ENCODE measurements around the gene CDK11B.
A peak's percentile ranks its signal among the peaks of the same experiment; 100 is the strongest.

Gene CDK11B

DNA sequence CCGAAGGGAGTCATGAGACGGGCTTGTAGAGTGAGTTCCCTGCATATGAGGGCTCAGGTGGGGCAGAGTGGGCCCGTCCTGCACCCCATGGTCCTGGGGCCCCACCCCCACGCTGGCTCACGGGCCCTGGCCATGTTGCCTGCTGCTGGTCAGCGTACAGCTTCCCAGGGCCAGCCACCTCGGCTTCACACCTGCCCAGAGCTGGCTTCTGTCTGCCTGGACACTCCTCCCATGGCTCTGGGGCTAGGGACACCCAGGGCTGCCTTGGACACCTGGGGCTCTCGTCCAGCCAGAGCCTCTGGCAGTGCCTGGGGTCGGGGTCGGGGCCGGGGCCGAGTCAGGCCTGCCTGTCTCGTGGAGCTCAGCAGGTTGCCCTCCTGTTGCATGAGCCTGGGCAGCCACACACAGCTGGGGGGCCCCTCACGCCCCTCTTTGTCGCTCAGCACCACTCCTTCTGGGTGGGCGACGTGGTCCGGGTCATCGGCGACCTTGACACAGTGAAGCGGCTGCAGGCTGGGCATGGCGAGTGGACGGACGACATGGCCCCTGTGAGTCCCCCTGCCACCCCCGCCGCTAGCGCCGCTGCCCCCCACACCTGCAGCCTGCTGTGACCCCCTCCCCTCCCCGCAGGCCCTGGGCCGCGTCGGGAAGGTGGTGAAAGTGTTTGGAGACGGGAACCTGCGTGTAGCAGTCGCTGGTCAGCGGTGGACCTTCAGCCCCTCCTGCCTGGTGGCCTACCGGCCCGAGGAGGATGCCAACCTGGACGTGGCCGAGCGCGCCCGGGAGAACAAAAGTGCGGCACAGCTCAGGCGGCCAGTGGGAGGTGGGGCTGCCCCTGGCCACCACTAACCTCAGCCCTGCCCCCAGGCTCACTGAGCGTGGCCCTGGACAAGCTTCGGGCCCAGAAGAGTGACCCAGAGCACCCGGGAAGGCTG, 32.3 kb downstream of the CDK11B start:
- no peak for DNase-seq

DNA sequence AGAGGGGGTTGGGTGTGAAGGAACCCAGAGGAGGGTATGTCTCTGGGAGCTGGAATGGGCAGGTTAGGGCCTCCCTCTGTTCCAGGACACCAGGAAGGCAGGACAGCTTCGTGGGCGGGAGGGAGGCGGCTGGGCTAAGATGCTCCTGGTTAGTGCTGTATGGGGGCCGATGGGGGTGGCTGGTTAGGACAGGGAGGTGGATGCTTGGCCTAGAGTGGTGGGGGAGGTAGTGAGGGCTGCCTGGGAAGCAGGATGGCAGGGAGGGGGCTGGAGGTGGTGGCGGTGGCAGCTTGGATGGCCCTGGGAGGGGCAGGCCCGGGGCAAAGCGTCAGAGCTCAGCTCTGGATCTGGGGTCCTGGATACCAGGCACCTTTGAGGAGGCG, 33.0 kb downstream of the CDK11B start:
- DNase-seq, result no peak

DNA sequence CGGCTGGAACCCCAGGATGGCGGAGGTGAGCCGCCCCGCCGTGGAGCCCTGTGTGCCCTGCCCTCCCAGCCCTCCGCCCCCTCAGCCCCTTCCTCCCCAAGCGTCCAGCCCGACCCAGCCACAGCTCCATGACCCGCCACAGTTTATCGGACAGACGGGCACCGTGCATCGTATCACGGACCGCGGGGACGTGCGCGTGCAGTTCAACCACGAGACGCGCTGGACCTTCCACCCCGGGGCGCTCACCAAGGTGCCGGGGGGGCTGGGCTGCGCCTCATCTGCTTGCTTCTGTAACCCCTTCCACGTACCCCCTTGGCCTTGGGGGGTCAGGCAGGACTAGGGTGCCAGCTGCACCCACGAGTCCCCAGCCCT, 33.4 kb downstream of the CDK11B start:
- no peak for DNase-seq

DNA sequence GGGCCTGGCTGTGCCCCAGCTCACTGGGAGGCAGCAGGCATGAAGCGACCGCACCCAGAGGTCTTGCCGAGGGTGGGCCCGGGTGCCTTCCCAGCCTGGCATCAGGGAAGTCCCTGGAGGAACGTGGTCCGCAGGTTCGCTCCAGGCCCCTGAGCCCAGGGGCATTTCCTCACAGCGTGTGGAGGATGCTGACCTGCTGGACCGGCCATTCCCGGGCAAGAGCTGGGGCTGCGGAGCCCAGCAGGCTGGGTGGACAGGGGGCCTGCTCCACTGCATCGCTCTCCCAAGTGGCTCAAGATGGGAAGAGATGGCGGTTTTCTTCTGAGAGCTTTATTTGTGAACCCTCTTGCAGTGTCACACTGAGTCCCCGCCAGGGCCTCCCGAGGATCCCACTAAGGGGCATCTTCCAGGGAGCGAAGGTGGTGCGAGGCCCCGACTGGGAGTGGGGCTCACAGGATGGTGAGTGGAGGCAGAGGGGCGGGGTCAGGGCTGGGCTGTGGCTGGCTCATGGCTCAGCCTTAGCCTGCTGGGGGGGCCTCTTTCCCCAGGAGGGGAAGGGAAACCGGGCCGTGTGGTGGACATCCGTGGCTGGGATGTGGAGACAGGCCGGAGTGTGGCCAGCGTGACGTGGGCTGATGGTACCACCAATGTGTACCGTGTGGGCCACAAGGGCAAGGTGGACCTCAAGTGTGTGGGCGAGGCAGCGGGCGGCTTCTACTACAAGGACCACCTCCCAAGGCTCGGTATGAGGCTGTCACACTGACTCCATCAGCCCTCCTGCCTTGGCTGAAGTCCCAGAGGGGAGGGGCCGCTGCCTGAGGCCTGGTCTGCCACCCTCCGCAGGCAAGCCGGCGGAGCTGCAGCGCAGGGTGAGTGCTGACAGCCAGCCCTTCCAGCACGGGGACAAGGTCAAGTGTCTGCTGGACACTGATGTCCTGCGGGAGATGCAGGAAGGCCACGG, 34.1 kb downstream of the CDK11B start:
- DNase-seq, result no peak

DNA sequence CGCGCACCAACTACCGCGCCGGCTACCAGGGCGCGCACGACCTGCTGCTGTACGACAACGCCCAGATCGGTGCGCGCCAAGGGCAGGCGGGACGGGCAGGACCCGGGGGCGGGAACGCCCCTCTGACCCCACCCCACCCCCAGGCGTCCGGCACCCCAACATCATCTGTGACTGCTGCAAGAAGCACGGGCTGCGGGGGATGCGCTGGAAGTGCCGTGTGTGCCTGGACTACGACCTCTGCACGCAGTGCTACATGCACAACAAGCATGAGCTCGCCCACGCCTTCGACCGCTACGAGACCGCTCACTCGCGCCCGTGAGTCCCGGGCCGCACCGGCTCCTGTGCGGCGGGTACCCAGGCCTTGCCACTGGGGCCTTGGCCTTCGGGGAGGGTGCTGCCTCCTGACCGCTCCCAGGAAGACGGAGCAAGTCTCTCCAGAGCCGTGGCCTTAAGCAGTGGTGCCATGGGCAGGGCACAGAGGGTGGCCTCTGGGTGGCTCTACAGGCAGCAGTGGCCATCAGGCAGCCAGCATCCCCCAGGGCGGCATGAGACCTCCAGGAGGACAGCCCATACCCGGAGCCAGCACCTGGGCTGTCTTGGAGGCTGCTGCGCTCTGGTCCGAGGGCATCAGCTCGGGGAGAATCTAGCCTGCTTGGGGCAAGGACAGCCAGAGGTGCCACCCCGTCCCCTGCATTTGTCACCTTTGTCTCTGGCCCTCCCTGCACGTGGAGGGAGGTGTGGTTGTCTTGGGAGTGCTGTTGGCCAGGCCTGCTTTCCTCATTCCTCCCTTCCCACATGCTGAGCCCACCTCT, 35.0 kb downstream of the CDK11B start:
- DNase-seq, result no peak

DNA sequence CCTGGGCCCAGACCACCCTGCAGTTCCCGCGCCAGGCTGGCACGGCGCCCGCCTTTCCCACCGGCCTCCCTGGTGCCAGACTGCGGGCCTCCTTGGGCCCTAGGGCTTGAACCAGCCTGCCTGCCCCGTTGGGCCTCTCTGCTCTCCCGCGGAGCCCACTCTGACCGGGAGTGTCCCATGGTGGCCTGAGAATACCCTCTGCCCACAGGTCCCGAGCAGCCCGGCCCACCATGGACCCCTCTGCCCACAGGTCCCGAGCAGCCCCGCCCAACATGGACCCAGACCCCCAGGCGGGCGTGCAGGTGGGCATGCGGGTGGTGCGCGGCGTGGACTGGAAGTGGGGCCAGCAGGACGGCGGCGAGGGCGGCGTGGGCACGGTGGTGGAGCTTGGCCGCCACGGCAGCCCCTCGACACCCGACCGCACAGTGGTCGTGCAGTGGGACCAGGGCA, 35.6 kb downstream of the CDK11B start:
- no peak for DNase-seq

DNA sequence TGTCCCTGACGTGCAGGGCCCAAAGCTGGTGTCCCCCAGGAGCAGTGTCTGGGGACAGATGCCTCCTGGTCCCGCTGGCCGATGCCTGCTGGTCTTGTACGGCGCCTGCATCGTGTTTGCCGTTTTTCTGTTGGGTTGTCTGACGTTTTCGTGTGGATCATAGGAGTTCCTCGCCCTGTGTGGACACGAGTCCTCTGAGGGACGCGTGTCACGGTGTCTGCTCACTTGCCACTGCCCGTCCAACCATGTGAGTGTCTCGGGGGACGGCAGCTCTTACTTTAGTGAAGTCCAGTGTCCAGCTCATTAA, 36.1 kb downstream of the CDK11B start:
- DNase-seq, result no peak

DNA sequence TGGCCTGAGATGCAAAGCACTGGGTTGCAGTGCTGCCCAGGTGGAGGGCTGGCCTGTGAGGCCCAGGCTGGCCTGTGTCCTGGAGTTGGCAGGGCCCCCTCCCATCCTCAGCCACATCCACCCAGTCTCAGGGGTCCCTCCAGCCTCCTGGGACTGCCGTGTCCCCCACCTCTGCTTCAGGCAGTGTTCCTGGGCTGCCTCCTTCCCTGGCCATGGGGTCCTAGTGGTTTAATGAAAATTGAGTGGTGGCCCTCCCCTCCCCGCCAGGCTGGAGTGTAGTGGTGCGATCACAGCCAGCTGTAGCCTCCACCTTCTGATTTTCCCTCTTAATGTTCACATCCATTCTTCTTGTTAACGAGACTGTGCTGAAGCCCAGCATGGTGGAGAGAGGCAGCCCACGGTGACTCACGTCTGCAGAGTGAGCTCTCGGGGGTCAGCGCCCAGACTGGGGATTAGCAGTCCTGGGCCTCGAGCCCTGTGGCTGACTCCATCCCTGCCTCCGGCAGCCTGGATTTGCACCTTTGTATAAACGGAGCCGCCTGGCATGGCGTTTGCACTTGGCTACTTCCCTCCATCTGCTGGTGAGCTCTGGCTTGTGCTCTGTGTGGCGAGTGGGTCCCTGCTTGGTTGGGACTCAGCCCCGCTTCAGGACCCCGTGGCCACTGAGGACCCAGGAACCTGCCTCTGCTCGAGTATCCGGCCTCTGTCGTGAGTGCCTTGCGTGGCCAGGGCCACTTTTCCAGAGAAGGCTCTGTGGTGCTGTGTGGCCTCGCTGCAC, 36.6 kb downstream of the CDK11B start:
- no peak for DNase-seq

DNA sequence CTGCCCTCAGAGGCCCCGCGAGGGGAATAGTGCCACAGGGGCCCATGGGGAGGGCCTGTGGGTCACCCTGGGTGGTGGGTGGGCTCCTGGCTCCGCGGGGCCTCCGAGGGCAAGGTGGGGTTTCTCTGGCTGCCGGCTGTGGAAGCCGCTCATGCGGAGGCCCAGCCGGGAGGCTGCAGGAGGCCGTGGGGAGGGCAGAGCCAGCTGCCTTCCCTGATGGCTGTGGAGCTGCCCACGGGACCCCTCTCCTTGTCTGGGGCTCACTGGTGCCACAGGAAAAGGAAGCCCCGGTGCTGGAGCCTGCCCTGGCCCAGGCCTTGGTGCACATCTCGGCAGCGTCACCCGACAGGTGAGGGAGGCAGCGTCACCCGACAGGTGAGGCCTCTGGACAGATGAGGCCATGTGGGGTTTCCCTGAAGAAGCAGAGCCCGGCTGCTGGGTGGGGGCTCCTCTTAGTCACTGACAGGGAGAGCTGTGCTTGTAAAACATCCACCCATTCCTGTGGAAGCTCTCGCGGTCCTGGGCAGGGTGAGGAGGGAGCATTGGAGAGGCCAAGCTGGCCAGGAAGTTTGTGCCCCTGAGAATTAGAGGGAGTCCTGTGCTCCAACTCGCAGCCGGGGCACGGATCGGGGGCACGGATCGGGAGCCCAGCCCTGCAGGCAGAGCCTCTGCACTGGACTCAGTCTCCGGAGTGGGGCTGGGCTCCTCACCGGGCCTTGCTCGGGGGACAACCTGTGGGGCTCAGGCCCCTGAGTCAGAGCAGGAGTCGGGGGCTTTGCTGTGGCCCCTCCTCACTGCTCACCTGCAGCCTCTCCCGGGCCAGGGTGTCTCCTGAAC, 37.4 kb downstream of the CDK11B start:
- no peak for DNase-seq

DNA sequence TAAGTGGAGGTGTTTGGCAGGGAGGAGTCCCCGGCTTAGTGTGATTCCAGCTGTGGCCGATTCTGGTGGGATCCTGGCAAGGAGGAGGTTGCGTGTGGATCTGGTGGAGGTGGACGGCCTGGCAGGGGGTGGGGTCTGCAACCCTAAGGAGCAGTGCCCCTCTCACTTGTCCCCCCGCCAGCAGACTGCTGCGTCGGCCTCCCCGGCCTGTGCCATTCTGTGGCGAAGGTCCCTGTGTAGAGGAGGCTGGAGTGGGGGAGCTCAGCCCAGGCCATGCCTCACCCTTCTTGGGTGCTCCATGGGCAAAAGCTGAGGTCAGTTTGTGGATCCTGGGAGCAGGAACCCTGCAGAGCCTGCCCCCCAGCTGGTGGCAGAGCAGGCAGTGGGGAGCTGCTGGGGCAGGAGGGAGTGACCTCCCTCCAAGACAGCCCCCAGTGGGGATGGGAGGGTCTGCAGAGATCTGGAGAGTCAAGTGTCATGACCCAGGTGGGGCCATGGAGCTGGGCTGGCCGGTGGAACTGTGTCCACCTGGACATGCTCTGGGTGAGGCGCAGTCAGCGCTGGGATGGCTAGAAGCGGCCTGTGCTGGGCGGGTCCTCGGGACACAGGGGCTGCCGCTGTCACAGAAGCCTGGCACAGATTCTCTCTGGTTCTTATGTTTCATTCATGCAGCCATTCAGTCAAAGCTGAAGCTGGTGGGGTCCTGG, 38.2 kb downstream of the CDK11B start:
- no peak for DNase-seq

DNA sequence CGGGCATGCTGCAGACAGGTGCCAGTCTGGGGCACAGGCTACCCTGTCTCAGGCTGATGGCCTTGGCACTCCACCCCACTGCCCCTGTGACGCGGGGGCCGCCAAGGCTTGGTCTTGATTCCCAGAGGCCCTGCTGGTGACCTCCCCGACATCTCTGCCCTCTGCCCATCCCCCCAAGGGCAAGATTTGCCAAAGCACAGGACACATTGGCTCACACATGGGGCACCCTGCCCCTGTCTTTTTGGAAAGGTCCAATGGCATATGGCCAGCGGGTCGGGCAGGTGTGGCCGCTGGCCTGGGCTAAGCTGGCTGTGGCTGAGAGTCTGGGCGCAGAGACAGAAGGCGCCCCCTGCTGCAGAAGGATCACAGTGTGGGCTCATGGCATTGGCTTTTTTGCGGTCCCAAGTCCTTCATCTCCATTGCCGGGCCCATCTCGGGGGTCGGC, 38.9 kb downstream of the CDK11B start:
- DNase-seq, result no peak

DNA sequence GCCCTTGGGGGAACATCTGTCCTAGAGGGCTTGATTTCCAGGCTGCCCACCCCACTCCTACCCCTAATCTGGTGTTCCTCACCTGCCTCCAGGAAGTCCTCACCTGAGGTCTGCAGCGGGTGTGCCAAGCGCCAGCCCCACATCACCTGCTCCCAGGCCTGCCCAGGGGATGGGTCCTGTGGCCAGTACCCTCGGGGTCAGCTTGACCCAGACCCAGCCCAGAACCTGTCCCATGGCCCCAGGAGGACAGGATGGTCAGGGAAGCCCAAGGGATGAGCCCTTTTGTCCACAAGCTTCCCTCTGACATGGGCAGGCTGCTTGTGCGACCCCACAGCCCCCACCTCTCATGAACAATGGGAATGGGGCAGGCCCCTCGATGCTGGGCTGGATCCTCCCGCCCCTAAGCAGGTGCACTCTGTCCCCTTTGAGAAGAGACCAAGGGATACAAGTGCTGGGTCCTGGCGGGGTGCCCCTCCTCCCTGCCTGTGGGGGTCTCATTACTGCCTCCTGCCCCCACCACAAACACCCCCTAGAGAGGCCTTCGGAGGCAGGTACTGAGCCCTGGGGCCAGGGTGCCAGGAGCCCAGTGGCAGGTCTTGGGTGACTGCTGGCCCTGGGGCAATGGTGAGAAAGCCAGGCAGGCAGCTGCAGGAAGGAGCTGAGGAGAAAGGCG, 40.3 kb downstream of the CDK11B start:
- no peak for DNase-seq

DNA sequence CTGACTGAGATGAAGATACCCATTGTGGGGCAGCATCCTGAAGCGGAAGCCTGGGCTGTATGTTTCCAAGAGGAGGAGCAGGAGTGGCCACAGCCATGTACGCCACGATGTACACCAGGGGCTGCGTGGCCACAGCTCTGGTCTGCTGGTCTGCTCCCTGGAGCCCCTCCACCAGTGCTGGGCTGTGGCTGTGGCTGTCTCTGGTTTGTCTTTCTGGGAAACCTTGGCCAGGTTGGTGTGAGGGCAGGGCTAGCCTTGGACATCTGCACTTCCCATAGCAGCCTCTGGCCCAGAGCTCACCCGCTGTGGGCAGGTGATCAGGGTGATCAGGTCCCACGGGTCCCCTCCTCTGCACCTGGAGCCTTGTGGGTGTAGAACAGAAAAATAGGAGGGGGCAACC, 40.9 kb downstream of the CDK11B start:
- DNase-seq, result no peak

DNA sequence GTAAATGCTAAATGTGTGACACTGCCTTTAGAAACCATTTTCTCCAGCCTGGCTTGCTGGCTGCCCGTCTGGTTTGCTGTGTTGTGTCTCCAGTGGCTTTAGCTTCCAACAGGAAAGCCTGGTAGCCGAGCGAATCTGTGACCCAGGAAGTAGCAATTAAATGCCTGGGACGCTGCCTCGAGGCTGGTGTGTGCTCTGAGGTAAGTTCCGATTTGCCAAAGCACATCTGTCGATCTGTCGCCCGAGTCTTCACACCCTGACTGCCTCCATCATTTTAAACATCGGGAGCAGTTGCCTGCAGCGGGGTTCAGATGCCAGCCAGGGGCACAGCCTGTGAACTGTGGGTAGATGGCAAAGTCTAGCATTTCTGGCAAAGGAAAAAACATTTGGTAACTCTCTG, 41.3 kb downstream of the CDK11B start:
- DNase-seq, result no peak

DNA sequence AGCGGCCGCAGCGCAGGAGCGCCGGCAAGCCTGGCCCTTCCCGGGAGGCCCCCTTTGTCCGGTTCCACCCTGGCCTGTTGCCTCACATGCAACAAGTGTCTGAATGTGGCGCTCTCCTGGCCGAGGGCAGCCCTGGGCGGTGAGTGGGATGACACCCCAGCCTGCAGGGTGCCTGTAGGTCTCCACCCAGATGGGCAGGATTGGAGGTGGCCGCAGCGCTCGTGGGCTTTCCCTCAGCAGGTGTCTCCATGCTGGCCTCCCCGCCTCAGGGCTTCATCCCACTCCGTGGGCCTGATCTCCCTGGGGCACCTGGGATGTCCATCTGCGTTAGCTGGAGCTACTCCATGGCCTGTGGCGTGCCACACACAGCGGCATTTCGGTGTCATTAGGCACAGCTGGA, 42.0 kb downstream of the CDK11B start:
- DNase-seq, result no peak

DNA sequence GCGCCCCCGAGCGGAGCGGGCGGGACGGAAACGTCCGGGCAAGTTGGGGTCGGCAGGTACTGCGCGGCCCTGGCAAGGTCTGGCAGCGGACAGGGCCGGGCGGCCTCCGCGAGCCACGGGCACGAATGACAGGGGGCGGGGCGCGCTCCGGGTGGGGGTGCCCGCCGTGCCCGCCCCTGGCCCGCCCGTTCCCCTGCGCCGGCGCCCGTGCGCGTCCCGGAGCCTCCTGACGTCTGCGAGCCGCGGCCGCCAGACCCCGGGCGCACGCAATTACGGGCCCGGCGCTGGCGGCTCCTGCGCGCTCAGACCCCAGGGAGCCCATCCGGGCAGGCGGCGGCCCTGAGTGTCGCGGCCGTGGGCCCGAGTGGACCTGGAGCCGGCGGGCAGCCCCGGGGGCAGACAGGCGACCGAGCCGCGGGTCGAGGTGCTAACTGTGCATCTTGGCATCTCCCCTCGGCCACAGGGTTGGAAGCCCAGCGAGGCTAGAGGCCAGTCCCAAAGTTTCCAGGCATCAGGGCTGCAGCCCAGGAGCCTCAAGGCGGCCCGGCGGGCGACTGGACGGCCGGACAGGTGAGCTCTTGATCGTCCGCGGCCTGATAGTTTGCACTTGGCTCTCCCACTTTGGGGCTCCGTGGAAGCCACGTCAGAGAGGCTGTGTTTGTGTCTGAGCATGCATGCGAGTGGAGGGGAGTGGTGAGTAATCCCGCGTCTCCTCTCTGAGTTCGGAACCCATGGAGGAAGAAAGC, 42.6 kb downstream of the CDK11B start:
- no peak for DNase-seq

DNA sequence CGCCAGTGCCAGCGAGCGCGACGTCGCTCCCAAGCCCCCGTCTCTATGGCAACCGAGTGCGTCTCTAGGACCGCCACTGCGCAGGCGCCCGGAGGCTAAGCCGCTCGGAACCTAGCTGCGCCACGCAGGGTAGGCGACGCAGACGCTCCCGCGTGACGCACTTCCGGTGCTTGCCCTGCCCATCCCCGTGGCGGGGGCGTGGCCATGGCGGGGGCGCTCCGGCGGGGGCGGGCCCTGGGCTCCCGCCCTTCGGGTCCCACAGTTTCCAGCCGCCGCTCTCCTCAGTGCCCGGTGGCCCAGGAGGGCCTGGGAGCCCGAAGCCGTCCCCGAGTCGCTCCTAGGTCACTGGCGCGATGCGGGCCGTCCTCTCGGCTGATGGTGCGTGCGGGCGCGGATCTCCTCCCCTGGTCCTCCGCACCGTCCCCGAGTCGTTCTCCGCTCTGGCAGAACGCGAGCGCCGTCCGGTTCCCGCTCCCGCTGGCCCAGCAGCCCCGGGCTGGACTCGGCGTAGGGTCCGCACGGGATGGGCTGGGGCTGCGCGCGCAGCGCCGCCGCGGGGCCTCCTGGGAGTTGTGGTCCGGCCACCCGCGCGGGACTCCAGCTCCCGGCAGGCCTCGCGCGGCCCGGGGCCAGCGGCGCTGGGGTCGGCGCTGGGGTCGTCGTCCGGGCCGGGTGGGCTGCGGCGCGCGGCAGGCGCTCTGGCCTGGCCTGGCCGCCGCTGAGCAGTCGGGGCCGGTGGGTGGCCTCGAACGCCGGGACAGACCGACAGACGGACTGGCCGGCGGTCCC, 43.4 kb downstream of the CDK11B start, which contains the start of gene MIB2:
TSS of gene MIB2 (plus strand) at position 245 of the 789 bp plus-strand sequence. CDS start 7,953 bp downstream, outside the sequence.
- DNase-seq, result peak; percentile 98

DNA sequence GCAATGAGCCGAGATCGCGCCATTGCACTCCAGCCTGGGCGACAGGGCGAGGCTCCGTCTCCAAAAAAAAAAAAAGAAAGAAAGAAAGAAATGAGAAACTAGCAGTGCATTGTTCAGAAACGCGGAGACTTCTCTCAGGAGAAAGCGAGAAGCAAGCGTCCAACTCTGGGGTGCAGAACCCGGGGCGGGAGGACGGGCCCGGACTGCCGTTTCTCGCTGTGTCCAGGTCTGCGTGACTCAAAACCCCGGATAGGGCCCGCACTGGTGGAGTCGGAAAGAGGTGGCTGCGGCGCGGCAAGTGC, 43.9 kb downstream of the CDK11B start:
- no peak for DNase-seq
